Vagina (tissue), 2 donors: ENCODE measurements around the gene NDUFA1. TPM values are rescaled to one million over a fixed set of nuclear protein-coding genes. Genes with fewer than 3 reads are reported as not detected.
"Not testable (repeated sequence)": the region's sequence is repeated elsewhere in the genome, so short reads cannot be mapped to it uniquely, and the experiment has no call there.

Source experiments
- DNase-seq, 2 donors: peaks; one replicate each; pipeline ENCODE4 v3.0.0-alpha.2; 2017; ENCODE audit errors: extremely low spot score in 2 of 2
- H3K27ac ChIP-seq: fragments of 200-600 bp; sonication (generic); one replicate; pipeline ENCODE4 v1.5.1; 2019
- H3K27me3 ChIP-seq: fragments of 200-600 bp; sonication (generic); one replicate; pipeline ENCODE4 v1.5.1; 2019
- H3K36me3 ChIP-seq, 2 donors: fragments of 200-600 bp; sonication (generic); one replicate each; pipeline ENCODE4 v1.5.1; 2017 to 2019
- H3K4me1 ChIP-seq: fragments of 200-600 bp; sonication (generic); one replicate; pipeline ENCODE4 v1.5.1; 2019
- H3K4me3 ChIP-seq, 2 donors: fragments of 200-600 bp; sonication (generic); 1 replicate in 1 of 2; 2 replicates in 1 of 2; pipeline ENCODE4 v1.5.1; 2016 to 2019
- H3K9me3 ChIP-seq: fragments of 200-600 bp; sonication (generic); one replicate; pipeline ENCODE4 v1.5.1; 2019
- POLR2A ChIP-seq, 2 donors: fragments of 450-650 bp; IDR thresholded peaks; one replicate each; pipeline ENCODE4 v1.6.1; 2017; ENCODE audit warnings: antibody characterized with exemption in 2 of 2, mild to moderate bottlenecking in 2 of 2, moderate library complexity in 2 of 2
- POLR2AphosphoS5 ChIP-seq, 2 donors: sonication (generic); formaldehyde crosslinking; IDR thresholded peaks; one replicate each; pipeline ENCODE4 v1.9.0; 2017; ENCODE audit warnings: antibody characterized with exemption in 2 of 2, mild to moderate bottlenecking in 2 of 2, low read depth in 1 of 2; ENCODE audit not compliant: insufficient read depth in 1 of 2
- intact Hi-C: fragments of 100-400 bp; cut with DNase I; formaldehyde crosslinking; loops from one replicate; pipeline ENCODE4 v1.15.1; 2023
- total RNA-seq: library from RNA; depleted of rRNA; stranded (reverse); fragments of >200 nt; gene quantifications from one replicate; pipeline ENCODE4 v1.2.3, GENCODE V29; 2016
- TF ChIP-seq, protein P1 (sequence below), 3 experiments: fragments of 450-650 bp in 2 of 3; fragments of 200-600 bp in 1 of 3; sonication (generic) in 1 of 3; IDR thresholded peaks; one replicate each; pipeline ENCODE4 v1.5.1; 2017 to 2019; ENCODE audit warnings: antibody characterized with exemption in 3 of 3, mild to moderate bottlenecking in 2 of 3, moderate library complexity in 2 of 3

NDUFA1 gene
- total RNA-seq, 1 donor from 2014 or later, result 25.8 TPM

DNA sequence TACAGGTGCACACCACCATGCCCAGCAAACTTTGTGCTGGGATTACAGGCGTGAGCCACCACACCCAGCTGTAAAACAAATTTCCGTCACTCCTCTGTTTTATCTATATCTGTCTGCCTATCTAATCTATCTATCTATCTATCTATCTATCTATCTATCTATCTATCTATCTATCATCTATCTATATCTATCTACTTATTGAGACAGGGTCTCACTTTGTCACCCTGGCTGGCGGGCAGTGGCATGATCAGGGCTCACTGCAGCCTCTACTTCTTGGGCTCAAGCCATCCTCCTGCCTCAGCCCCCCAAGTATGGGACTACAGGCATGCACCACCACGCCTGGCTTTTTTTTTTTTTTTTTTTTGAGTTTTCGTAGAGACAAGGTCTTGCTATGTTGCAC is 44.7 kb downstream of the NDUFA1 start:
- Histone ChIP-seq H3K27me3 (no peaks in the 10 kb centered on the region), H3K4me1 (no peaks in the 10 kb centered on the region), H3K27ac (no peak overlapping the region), H3K4me3 (no peak overlapping the region), H3K36me3 (no peaks in the 10 kb centered on the region), H3K9me3 (no peaks in the 10 kb centered on the region)
- intact Hi-C loops, result no loop called here
- TF ChIP-seq, protein P1, sequence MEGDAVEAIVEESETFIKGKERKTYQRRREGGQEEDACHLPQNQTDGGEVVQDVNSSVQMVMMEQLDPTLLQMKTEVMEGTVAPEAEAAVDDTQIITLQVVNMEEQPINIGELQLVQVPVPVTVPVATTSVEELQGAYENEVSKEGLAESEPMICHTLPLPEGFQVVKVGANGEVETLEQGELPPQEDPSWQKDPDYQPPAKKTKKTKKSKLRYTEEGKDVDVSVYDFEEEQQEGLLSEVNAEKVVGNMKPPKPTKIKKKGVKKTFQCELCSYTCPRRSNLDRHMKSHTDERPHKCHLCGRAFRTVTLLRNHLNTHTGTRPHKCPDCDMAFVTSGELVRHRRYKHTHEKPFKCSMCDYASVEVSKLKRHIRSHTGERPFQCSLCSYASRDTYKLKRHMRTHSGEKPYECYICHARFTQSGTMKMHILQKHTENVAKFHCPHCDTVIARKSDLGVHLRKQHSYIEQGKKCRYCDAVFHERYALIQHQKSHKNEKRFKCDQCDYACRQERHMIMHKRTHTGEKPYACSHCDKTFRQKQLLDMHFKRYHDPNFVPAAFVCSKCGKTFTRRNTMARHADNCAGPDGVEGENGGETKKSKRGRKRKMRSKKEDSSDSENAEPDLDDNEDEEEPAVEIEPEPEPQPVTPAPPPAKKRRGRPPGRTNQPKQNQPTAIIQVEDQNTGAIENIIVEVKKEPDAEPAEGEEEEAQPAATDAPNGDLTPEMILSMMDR (IDR thresholded peaks at IDR 0.05), result no peak
- TF ChIP-seq POLR2AphosphoS5 (IDR thresholded peaks at IDR 0.05; ENCODE audit: insufficient read depth in 1 of 2, low read depth in 1 of 2) (no peak), POLR2A (IDR thresholded peaks at IDR 0.05) (no peak)
- DNase-seq, result no peak

DNA sequence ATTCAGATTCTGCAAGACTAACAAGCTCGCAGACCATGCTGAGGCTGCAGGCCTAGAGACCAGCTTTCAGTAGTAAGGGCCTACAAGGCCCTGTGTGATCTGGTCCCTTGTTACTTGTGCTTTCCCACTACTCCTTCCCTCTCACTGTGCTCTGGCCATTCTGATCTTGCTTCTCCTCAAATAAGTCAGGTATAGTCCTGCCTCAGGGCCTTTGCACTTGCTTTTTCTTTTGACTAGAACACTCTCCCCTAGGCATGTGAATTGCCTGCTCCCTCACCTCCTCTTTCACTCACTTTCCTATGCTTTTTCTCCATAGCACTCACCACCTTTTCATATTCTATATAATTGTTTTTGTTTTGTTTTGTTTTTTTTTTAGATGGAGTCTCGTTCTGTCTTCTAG is 46.2 kb downstream of the NDUFA1 start:
- H3K27me3 ChIP-seq, result no peaks in the 10 kb centered on the region
- no peak overlapping the region for H3K4me3 ChIP-seq
- H3K4me1 ChIP-seq, result no peaks in the 10 kb centered on the region
- no peak for DNase-seq
- H3K36me3 ChIP-seq, result no peaks in the 10 kb centered on the region
- intact Hi-C loops, result no loop called here
- no peaks in the 10 kb centered on the region for H3K9me3 ChIP-seq
- no peak overlapping the region for H3K27ac ChIP-seq
- no peak for TF ChIP-seq POLR2A (IDR thresholded peaks at IDR 0.05)
- no peak for TF ChIP-seq POLR2AphosphoS5 (IDR thresholded peaks at IDR 0.05; ENCODE audit: insufficient read depth in 1 of 2, low read depth in 1 of 2)
- TF ChIP-seq, protein P1 (IDR thresholded peaks at IDR 0.05), result no peak

DNA sequence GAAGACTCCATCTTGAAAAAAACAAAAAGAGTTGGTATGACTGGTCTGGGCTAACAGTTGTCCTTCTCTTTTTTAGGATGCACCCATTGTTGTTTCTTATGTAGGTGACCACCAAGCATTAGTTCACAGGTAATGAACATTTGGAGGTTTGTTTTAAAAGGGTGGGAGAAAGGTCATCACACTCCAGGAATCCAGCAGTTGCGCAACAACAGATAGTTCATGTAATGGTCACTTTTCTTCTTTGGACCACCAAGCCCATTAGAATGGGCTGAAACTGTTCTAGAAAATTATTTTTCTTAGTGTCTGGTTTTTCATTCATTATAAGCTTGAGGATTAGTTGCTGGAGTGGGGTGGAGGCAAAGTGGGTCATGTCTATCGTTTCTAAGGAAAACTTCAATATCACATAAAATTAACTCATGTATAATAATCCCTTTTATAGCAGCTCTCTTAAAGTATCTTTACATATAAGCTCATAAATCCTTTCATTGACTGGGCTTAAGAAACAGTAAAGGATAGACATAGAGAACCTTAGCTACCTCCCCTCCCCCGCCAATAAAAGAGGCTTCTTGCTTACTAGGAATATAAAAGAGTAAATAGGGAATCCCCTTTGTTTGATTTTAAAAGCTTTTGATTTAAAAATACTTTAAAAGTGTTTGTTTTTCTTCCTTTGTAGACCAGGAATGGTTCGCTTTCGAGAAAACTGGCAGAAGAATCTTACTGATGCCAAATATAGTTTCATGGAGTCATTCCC is 48.4 kb downstream of the NDUFA1 start:
- Histone ChIP-seq H3K36me3 (no peaks in the 10 kb centered on the region), H3K4me1 (no peaks in the 10 kb centered on the region), H3K27ac (no peak overlapping the region), H3K9me3 (no peaks in the 10 kb centered on the region), H3K4me3 (no peak overlapping the region), H3K27me3 (no peaks in the 10 kb centered on the region)
- intact Hi-C loops, result no loop called here
- DNase-seq, result no peak
- TF ChIP-seq, protein P1 (IDR thresholded peaks at IDR 0.05), result no peak
- TF ChIP-seq POLR2A (IDR thresholded peaks at IDR 0.05), result no peak
- TF ChIP-seq POLR2AphosphoS5 (IDR thresholded peaks at IDR 0.05; ENCODE audit: insufficient read depth in 1 of 2, low read depth in 1 of 2), result no peak

DNA sequence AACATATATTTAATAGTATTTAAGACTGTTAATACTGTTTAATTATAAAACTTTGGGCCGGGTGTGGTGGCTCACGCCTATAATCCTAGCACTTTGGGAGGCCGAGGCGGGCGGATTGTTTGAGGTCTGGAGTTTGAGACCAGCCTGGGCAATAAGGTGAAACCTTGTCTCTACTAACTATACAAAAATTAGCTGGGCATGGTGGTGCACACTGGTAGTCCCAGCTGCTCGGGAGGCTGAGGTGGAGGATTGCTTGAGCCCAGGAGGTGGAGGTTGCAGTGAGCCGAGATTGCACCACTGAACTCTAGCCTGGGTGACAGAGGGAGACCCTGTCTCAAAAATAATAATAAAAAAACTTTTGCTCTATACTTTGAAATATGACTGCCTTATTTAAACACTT is 50.8 kb downstream of the NDUFA1 start:
- intact Hi-C loops, DNase-seq, H3K4me1 ChIP-seq, H3K4me3 ChIP-seq, H3K27me3 ChIP-seq, H3K27ac ChIP-seq, H3K36me3 ChIP-seq, H3K9me3 ChIP-seq: not testable (repeated sequence)

Other genes starting within 250 kb of the NDUFA1 start
- 25.8 TPM for gene SEPTIN6, start 178.7 kb upstream of the NDUFA1 start, total RNA-seq
- gene SOWAHD, start 113.2 kb upstream of the NDUFA1 start, total RNA-seq, result not detected
- 1,813 TPM for gene RPL39, start 80.2 kb upstream of the NDUFA1 start, total RNA-seq
- 2.5 TPM for gene UPF3B, start 18.9 kb upstream of the NDUFA1 start, total RNA-seq
- gene RNF113A, start 99 bp upstream of the NDUFA1 start, total RNA-seq, result 11.8 TPM
- not detected for gene AKAP14, start 24.1 kb downstream of the NDUFA1 start, total RNA-seq
- gene NKAP, start 71.9 kb downstream of the NDUFA1 start, total RNA-seq, result 6.4 TPM
- gene RHOXF2B, start 205.9 kb downstream of the NDUFA1 start, total RNA-seq, result not detected
- gene RHOXF1, start 244.1 kb downstream of the NDUFA1 start, total RNA-seq, result not detected